GM12891 (cell line): Measurements from ENCODE around the gene SCIMP.
"Not testable (repeated sequence)": the region's sequence is repeated elsewhere in the genome, so short reads cannot be mapped to it uniquely, and the experiment has no call there.

Experiments used
- DNase-seq: peaks from one replicate; pipeline ENCODE4 v3.0.0; 2011; ENCODE audit warnings: low spot score; ENCODE audit not compliant: insufficient read length
- FAIRE-seq: peaks from 2 replicates; lab custom pipeline; 2011; peaks lifted over from hg19 to GRCh38; lab: Jason Lieb, UNC
- PAX5 ChIP-seq: IDR thresholded peaks from 2 replicates; pipeline ENCODE4 v1.6.1; 2011; ENCODE audit warnings: low read length, moderate library complexity, mild to moderate bottlenecking; ENCODE audit not compliant: insufficient read depth, severe bottlenecking
- POLR2A ChIP-seq: IDR thresholded peaks from 2 replicates; pipeline ENCODE4 v1.6.1; 2011; ENCODE audit warnings: low read depth, low read length, control low read depth
- POLR2AphosphoS5 ChIP-seq: IDR thresholded peaks from 2 replicates; pipeline ENCODE4 v1.6.1; 2011; ENCODE audit warnings: low read depth, low read length, control low read depth
- POU2F2 ChIP-seq: IDR thresholded peaks from 2 replicates; pipeline ENCODE4 v1.6.1; 2011; ENCODE audit warnings: low read depth, mild to moderate bottlenecking, control low read depth, low read length, moderate library complexity
- SPI1 ChIP-seq: IDR thresholded peaks from 2 replicates; pipeline ENCODE4 v1.6.1; 2011; ENCODE audit warnings: low read depth, low read length, control low read depth
- TAF1 ChIP-seq: IDR thresholded peaks from 2 replicates; pipeline ENCODE4 v1.6.1; 2011; ENCODE audit warnings: low read depth, low read length, control low read depth

The SCIMP gene

DNA sequence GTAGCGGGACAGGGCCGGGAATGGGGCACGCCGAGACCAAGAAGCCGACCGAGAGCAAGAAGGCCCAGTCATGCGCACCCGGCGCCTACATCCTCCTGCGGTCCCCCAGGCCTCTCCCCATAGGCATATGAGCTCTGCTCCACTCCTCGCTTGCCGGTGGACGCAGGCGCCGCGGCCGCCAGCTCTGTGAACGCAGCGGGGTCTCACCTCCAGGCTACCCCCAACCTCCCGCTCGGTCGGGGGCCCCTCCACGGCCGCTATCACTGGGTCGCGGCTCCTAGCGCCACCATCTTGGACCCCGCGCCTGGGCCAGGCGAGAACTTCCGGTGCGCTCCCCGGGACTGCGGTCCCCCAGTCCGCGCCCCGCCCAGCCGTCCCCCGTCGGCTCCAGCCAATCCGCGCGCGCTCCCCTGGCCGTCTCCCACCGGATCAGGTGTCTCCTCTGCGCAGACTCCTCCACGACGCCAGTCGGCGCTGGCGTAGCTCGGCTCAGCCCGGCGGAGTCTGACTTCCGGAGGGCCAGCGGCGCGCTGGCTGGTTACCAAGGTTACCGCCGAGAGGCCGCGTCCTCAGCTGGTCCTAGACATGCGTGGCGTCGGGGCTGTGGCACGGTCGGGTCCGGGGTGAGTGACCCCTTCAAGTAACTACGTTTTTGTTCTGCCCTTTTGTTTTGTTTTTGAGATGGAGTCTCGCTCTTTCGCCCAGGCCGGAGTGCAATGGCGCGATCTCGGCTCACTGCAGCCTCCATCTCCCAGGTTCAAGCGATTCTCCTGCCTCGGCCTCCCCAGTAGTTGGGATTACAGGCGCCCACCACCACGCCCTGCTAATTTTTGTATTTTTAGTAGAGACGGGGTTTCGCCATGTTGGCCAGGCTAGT is 42.9 kb downstream of the SCIMP start, which contains the start of gene ZNF594:
TSS of gene ZNF594 (minus strand) at position 328 of the 877 bp plus-strand sequence. CDS start 7,612 bp downstream, outside the sequence.
- peak; percentile 98 for FAIRE-seq

GRCh38 chr17:5184288-5184687 is 50.4 kb downstream of the SCIMP start:
- FAIRE-seq (no peak), DNase-seq (no peak)
- no peak for TF ChIP-seq POLR2A
- TF ChIP-seq TAF1: no peak
- no peak for TF ChIP-seq POU2F2
- TF ChIP-seq SPI1: no peak
- no peak for TF ChIP-seq PAX5
- TF ChIP-seq POLR2AphosphoS5: no peak

More for the DNA sequence above, 42.9 kb downstream of the SCIMP start, which contains the start of gene ZNF594:
- peak; percentile 97 for DNase-seq
- TF ChIP-seq PAX5 (no peak), POU2F2 (peak; percentile 41; the same call in 1 of the 2 replicates), SPI1 (no peak), POLR2A (peak; percentile 84), TAF1 (peak; percentile 78), POLR2AphosphoS5 (peak; percentile 83)

- no peak for DNase-seq
- TF ChIP-seq POU2F2: no peak
- TF ChIP-seq TAF1: no peak
- TF ChIP-seq SPI1: no peak
- TF ChIP-seq POLR2A: no peak
- TF ChIP-seq PAX5: no peak
- TF ChIP-seq POLR2AphosphoS5: no peak
- no peak for FAIRE-seq
Observed at GRCh38 chr17:5183410-5183793, 51.3 kb downstream of the SCIMP start.

DNA sequence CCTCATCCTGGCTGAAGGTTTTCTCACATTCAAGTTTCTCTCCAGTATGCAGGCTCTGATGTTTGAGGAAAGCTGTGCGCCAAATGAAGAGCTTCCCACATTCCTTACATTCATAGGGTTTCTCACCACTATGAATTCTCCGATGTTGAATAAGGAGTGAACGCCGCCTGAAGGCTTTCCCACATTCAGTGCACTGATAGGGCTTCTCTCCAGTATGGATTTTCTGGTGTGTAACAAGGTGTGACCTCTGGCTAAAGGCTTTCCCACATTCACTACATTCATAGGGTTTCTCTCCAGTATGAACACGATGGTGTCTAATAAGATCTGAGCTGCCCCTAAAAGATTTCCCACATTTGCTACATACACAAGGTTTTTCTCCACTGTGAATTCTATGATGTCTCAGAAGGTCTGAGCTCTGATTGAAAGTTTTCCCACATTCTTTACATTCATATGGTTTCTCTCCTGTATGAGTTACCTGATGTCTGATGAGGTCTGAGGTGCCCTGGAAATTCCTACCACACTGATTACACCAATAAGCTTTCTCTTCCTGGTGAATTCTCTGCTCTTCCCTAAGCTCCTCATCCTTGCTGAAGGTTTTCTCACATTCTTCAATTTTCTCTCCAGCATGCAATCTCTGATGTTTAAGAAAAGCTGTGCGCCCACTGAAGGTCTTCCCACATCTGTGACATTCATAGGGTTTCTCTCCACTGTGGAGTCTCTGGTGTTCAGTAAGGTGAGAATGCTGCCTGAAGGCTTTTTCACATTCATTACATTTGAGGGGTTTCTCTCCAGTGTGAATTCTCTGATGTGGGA is 51.9 kb downstream of the SCIMP start:
- DNase-seq (no peak), FAIRE-seq (no peak)
- TF ChIP-seq POU2F2 (no peak), POLR2AphosphoS5 (no peak), SPI1 (no peak), TAF1 (no peak), PAX5 (no peak), POLR2A (no peak)

DNA sequence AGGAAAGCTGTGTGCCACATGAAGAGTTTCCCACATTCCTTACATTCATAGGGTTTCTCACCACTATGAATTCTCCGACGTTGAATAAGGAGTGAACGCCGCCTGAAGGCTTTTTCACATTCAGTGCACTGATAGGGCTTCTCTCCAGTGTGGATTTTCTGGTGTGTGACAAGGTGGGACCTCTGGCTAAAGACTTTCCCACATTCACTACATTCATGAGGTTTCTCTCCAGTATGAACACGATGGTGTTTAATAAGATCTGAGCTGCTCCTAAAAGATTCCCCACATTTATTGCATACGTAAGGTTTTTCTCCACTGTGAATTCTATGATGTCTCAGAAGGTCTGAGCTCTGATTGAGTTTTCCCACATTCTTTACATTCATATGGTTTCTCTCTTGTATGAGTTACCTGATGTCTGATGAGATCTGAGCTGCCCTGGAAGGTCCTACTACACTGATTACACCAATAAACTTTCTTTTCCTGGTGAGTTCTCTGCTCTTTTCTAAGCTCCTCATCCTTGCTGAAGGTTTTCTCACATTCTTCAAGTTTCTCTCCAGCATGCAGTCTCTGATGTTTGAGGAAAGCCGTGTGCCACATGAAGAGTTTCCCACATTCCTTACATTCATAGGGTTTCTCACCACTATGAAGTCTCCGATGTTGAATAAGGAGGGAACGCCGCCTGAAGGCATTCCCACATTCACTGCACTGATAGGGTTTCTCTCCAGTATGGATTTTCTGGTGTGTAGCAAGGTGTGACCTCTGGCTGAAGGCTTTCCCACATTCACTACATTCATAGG is 53.0 kb downstream of the SCIMP start:
- DNase-seq: no peak
- no peak for TF ChIP-seq PAX5
- TF ChIP-seq POLR2A: no peak
- no peak for TF ChIP-seq TAF1
- TF ChIP-seq SPI1: no peak
- TF ChIP-seq POU2F2: no peak
- TF ChIP-seq POLR2AphosphoS5: no peak
- no peak for FAIRE-seq

DNA sequence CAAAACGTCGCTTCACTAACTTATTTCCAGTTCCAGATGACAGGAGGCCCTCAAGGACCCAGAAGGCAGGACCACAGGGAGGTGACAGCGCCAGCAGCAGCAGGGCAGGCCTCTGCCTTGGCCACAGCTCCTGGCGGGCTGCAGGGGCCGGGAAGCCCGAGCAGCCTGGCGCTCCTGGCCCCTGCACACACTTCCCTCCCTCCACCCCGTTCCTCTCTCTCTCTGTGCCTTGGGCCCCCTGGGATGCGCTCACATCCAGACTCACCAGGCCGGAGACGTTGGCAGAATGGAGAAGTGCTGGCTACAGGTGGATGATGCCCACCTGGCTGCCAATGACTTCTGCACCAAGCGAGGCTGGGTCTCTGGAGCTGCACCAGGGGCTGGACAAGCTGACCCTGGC is 55.7 kb downstream of the SCIMP start:
- FAIRE-seq: no peak

GRCh38 chr17:5175027-5175426 is 59.6 kb downstream of the SCIMP start:
- not testable (repeated sequence) for FAIRE-seq, DNase-seq

More for the DNA sequence above, 55.7 kb downstream of the SCIMP start:
- DNase-seq: no peak
- no peak for TF ChIP-seq POLR2AphosphoS5
- no peak for TF ChIP-seq SPI1
- TF ChIP-seq POU2F2: no peak
- TF ChIP-seq POLR2A: no peak
- no peak for TF ChIP-seq PAX5
- no peak for TF ChIP-seq TAF1

- DNase-seq, FAIRE-seq: not testable (repeated sequence)
Observed at GRCh38 chr17:5165791-5166564, 68.7 kb downstream of the SCIMP start.

GRCh38 chr17:5164436-5164835 is 70.2 kb downstream of the SCIMP start:
- no peak for TF ChIP-seq POLR2A
- no peak for TF ChIP-seq POLR2AphosphoS5
- no peak for TF ChIP-seq POU2F2
- no peak for TF ChIP-seq SPI1
- TF ChIP-seq PAX5: no peak
- no peak for TF ChIP-seq TAF1
- no peak for FAIRE-seq
- DNase-seq: no peak

DNA sequence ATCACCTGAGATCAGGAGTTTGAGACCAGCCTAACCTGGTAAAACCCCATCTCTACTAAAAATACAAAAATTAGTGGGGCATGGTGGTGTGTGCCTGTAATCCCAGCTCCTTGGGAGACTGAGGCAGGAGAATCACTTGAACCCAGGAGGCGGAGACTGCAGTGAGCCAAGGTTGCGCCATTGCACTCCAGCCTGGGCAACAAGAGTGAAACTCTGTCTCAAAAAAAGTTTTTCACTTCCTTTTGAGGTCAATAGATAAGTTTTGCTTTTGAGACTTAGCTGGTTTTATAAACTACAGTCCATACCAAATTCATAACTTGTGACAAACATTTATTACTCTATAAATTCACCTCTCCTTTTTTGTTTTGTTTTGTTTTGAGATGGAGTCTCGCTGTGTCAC is 72.9 kb downstream of the SCIMP start:
- DNase-seq, FAIRE-seq: not testable (repeated sequence)
- peak; percentile 43 for TF ChIP-seq SPI1

DNA sequence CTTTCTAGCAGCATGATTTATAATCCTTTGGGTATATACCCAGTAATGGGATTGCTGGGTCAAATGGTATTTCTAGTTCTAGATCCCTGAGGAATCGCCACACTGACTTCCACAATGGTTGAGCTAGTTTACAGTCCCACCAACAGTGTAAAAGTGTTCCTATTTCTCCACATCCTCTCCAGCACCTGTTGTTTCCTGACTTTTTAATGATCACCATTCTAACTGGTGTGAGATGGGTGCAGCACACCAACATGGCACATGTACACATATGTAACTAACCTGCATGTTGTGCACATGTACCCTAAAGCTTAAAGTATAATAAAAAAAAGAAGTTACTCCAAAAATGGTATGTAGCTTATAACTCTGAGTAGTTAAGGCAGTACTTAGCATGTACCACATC is 74.0 kb downstream of the SCIMP start:
- DNase-seq, FAIRE-seq: not testable (repeated sequence)
